SK-N-SH (cell line): Measurements from ENCODE around the gene CCDC68. TPM values are rescaled to one million over a fixed set of nuclear protein-coding genes. Genes with fewer than 3 reads are reported as not detected.

ENCODE experiments used
- CTCF ChIA-PET: fragments of 300-600, 350-600 bp; formaldehyde crosslinking; extraction: SDS; loops from one replicate; lab custom pipeline; 2021; lab: Yijun Ruan, JAX
- POLR2A ChIA-PET: fragments of 350-600 bp; sonication (Branson Sonifier 250); formaldehyde crosslinking; extraction: SDS; loops from one replicate; lab custom pipeline; 2020; ENCODE audit warnings: antibody characterized with exemption, inconsistent platforms; lab: Yijun Ruan, JAX
- DNase-seq: peaks from one replicate; pipeline ENCODE4 v3.0.0; 2012
- H2AFZ ChIP-seq: fragments of 200-600 bp; sonication (generic); 2 replicates; pipeline ENCODE4 v1.8.1; 2016; ENCODE audit warnings: antibody characterized with exemption, mild to moderate bottlenecking, low read depth
- H3F3A ChIP-seq: fragments of 200-600 bp; sonication (generic); replicated peaks from 2 replicates; pipeline ENCODE3; 2016; ENCODE audit warnings: antibody characterized with exemption, mild to moderate bottlenecking; ENCODE audit not compliant: insufficient read depth
- H3K27ac ChIP-seq, 2 experiments: fragments of 200-500 bp in 1 of 2; fragments of 200-600 bp in 1 of 2; sonication (Bioruptor generic) in 1 of 2; sonication (generic), shearing (Covaris generic) in 1 of 2; 2 replicates each; pipeline versions ENCODE4 v1.5.1 to v1.6.1; 2014 to 2016; ENCODE audit warnings: low read depth in 2 of 2, inconsistent platforms in 1 of 2, low read length in 1 of 2, mild to moderate bottlenecking in 1 of 2, mixed read lengths in 1 of 2
- H3K27me3 ChIP-seq: fragments of 200-600 bp; sonication (generic), shearing (Covaris generic); 2 replicates; pipeline ENCODE4 v1.6.1; 2016; ENCODE audit warnings: mixed run types; ENCODE audit not compliant: insufficient read depth
- H3K36me3 ChIP-seq, 2 experiments: fragments of 200-500 bp in 1 of 2; fragments of 200-600 bp in 1 of 2; sonication (Bioruptor generic) in 1 of 2; sonication (generic) in 1 of 2; replicated peaks in 1 of 2; 2 replicates each; pipeline versions ENCODE3 to v1.5.1; 2014 to 2016; ENCODE audit warnings: low read length in 1 of 2, mild to moderate bottlenecking in 1 of 2; ENCODE audit not compliant: insufficient read depth in 2 of 2, control insufficient read depth in 1 of 2
- H3K4me1 ChIP-seq, 2 experiments: fragments of 200-500 bp in 1 of 2; fragments of 200-600 bp in 1 of 2; sonication (Bioruptor generic) in 1 of 2; sonication (generic), shearing (Covaris generic) in 1 of 2; 2 replicates each; pipeline versions ENCODE4 v1.5.1 to v1.6.1; 2014 to 2016; ENCODE audit warnings: low read depth in 1 of 2, low read length in 1 of 2, mixed run types in 1 of 2; ENCODE audit not compliant: insufficient read depth in 2 of 2, control insufficient read depth in 1 of 2
- H3K4me2 ChIP-seq: fragments of 200-600 bp; sonication (generic), shearing (Covaris generic); 2 replicates; pipeline ENCODE4 v1.6.1; 2017; ENCODE audit warnings: mixed run types
- H3K4me3 ChIP-seq, 2 experiments: fragments of 200-500 bp in 1 of 2; fragments of 200-600 bp in 1 of 2; sonication (Bioruptor generic) in 1 of 2; sonication (generic), shearing (Covaris generic) in 1 of 2; 2 replicates each; pipeline versions ENCODE4 v1.5.1 to v1.8.1; 2014 to 2016; ENCODE audit warnings: low read depth in 2 of 2, inconsistent platforms in 1 of 2, low read length in 1 of 2, mild to moderate bottlenecking in 1 of 2, mixed read lengths in 1 of 2, moderate library complexity in 1 of 2
- H3K79me2 ChIP-seq: fragments of 200-600 bp; sonication (generic); 2 replicates; pipeline ENCODE4 v1.8.1; 2017; ENCODE audit warnings: mild to moderate bottlenecking; ENCODE audit not compliant: insufficient read depth
- H3K9ac ChIP-seq: fragments of 200-600 bp; sonication (generic); 2 replicates; pipeline ENCODE4 v1.6.1; 2017; ENCODE audit warnings: mixed run types
- H3K9me2 ChIP-seq: fragments of 200-600 bp; sonication (generic); 2 replicates; pipeline ENCODE4 v1.6.1; 2017; ENCODE audit warnings: mixed run types
- H3K9me3 ChIP-seq: fragments of 200-600 bp; sonication (generic); 2 replicates; pipeline ENCODE4 v1.6.1; 2017; ENCODE audit warnings: mixed run types, mild to moderate bottlenecking, moderate library complexity
- H4K20me1 ChIP-seq: fragments of 200-600 bp; sonication (generic); 2 replicates; pipeline ENCODE4 v1.6.1; 2017; ENCODE audit warnings: mild to moderate bottlenecking, mixed run types; ENCODE audit not compliant: insufficient read depth
- ELF1 ChIP-seq: IDR thresholded peaks from 2 replicates; pipeline ENCODE4 v1.4.0; 2012
- EP300 ChIP-seq, 2 experiments: IDR thresholded peaks; 2 replicates each; pipeline versions ENCODE4 v1.4.0 to v1.6.1; 2012; ENCODE audit warnings: borderline replicate concordance in 1 of 2, low read depth in 1 of 2, low read length in 1 of 2
- EZH2phosphoT487 ChIP-seq: fragments of 200-600 bp; sonication (generic); IDR thresholded peaks from 2 replicates; pipeline ENCODE4 v1.6.1; 2017; ENCODE audit warnings: low read depth, mixed run types, mild to moderate bottlenecking, antibody characterized with exemption, moderate library complexity, borderline replicate concordance
- FOXJ3 ChIP-seq: sonication (generic); formaldehyde crosslinking; IDR thresholded peaks from 2 replicates; pipeline ENCODE4 v1.5.1; 2020; ENCODE audit warnings: mild to moderate bottlenecking, missing genetic modification reagents
- FOXM1 ChIP-seq: IDR thresholded peaks from 2 replicates; pipeline ENCODE4 v1.4.0; 2012; ENCODE audit warnings: low read depth, mild to moderate bottlenecking
- GABPA ChIP-seq: IDR thresholded peaks from 2 replicates; pipeline ENCODE4 v1.4.0; 2012; ENCODE audit warnings: low read depth, mild to moderate bottlenecking
- GATA2 ChIP-seq: sonication (generic); formaldehyde crosslinking; IDR thresholded peaks from 2 replicates; pipeline ENCODE4 v1.5.0; 2020; ENCODE audit warnings: mild to moderate bottlenecking, missing genetic modification reagents
- IRF3 ChIP-seq: fragments of 150-350 bp; IDR thresholded peaks from 2 replicates; pipeline ENCODE4 v1.6.1; 2016; ENCODE audit warnings: mild to moderate bottlenecking, low read depth, low read length
- MEF2A ChIP-seq: IDR thresholded peaks from 2 replicates; pipeline ENCODE4 v1.4.0; 2012; ENCODE audit warnings: low read depth, borderline replicate concordance
- NFIC ChIP-seq: IDR thresholded peaks from 2 replicates; pipeline ENCODE4 v1.4.0; 2012; ENCODE audit warnings: borderline replicate concordance
- NRF1 ChIP-seq: IDR thresholded peaks from 2 replicates; pipeline ENCODE4 v1.6.1; 2012; ENCODE audit warnings: low read depth, mild to moderate bottlenecking, low read length
- PBX3 ChIP-seq: IDR thresholded peaks from 2 replicates; pipeline ENCODE4; 2012
- POLR2AphosphoS5 ChIP-seq: IDR thresholded peaks from 2 replicates; pipeline ENCODE4 v1.6.1; 2012; ENCODE audit warnings: low read depth, low read length
- REST ChIP-seq: IDR thresholded peaks from 2 replicates; pipeline ENCODE4 v1.6.1; 2012; ENCODE audit warnings: mild to moderate bottlenecking, low read depth, low read length, moderate library complexity
- RXRA ChIP-seq: IDR thresholded peaks from 2 replicates; pipeline ENCODE4 v1.4.0; 2012; ENCODE audit warnings: low read depth, mild to moderate bottlenecking, borderline replicate concordance
- SIN3A ChIP-seq: IDR thresholded peaks from 2 replicates; pipeline ENCODE4 v1.6.1; 2012; ENCODE audit warnings: low read depth, mild to moderate bottlenecking, low read length, moderate library complexity, borderline replicate concordance
- TAF1 ChIP-seq: IDR thresholded peaks from 2 replicates; pipeline ENCODE4 v1.6.1; 2012; ENCODE audit warnings: low read depth, mild to moderate bottlenecking, low read length, moderate library complexity, borderline replicate concordance
- TEAD4 ChIP-seq: IDR thresholded peaks from 2 replicates; pipeline ENCODE4 v1.4.0; 2012; ENCODE audit warnings: mild to moderate bottlenecking, borderline replicate concordance; ENCODE audit not compliant: insufficient read depth
- USF1 ChIP-seq: IDR thresholded peaks from 2 replicates; pipeline ENCODE4 v1.4.0; 2012; ENCODE audit warnings: low read depth, borderline replicate concordance
- YY1 ChIP-seq: IDR thresholded peaks from 2 replicates; pipeline ENCODE4 v1.4.0; 2012; ENCODE audit warnings: low read depth, mild to moderate bottlenecking
- ZBTB33 ChIP-seq: IDR thresholded peaks from 2 replicates; pipeline ENCODE4 v1.4.0; 2012; ENCODE audit warnings: low read depth, borderline replicate concordance
- WGBS: methylation state at CpG from one replicate; pipeline ENCODE4 v1.1.6; 2017; ENCODE audit warnings: low lambda C conversion rate; 5-methylcytosine and 5-hydroxymethylcytosine counted together
- polyA plus RNA-seq, 3 experiments: library from polyadenylated mRNA; depleted of rRNA; stranded (reverse); fragments of >200 nt; gene quantifications; 2 replicates each; pipeline ENCODE4 v1.2.3, GENCODE V29; 2012

CCDC68 gene
- polyA plus RNA-seq, 1 of the 3 experiments (the other 2 are of a cell fraction) = not detected

- TF ChIP-seq REST (no peak), ZBTB33 (no peak), GABPA (no peak)
Observed at GRCh38 chr18:54871231-54871630, 88.0 kb downstream of the CCDC68 start (continued).

GRCh38 chr18:54867131-54867530 lies 92.1 kb downstream of the CCDC68 start:
- H3K27ac ChIP-seq = no peak overlapping the region
- H3K79me2 ChIP-seq = no peaks in the 10 kb centered on the region
- no peaks in the 10 kb centered on the region for H3K36me3 ChIP-seq
- H3K9me2 ChIP-seq = no peaks in the 10 kb centered on the region
- TF ChIP-seq GATA2 (CRISPR knock-in tag) = no peak
- no peak for TF ChIP-seq USF1
- no peak for TF ChIP-seq EZH2phosphoT487
- TF ChIP-seq MEF2A = no peak
- TF ChIP-seq RXRA = no peak
- no peak for TF ChIP-seq PBX3
- TF ChIP-seq NFIC = no peak
- no peak for TF ChIP-seq EP300 (IDR thresholded peaks at IDR 0.05; ENCODE audit: borderline replicate concordance in 1 of 2, low read depth in 1 of 2, low read length in 1 of 2)
- no peak for TF ChIP-seq TAF1
- TF ChIP-seq POLR2AphosphoS5 = no peak
- no peak for TF ChIP-seq FOXM1
- no peak for TF ChIP-seq ELF1
- no peak for TF ChIP-seq TEAD4
- TF ChIP-seq IRF3 = no peak
- TF ChIP-seq FOXJ3 (CRISPR knock-in tag) = no peak
- no peak for TF ChIP-seq NRF1
- no peak for TF ChIP-seq ZBTB33
- TF ChIP-seq YY1 = no peak
- TF ChIP-seq SIN3A = no peak
- TF ChIP-seq, all 33 proteins: peak for 0
- DNase-seq = no peak
- Histone ChIP-seq H3K9me3 (no peaks in the 10 kb centered on the region), H3K9ac (no peak overlapping the region), H4K20me1 (no peaks in the 10 kb centered on the region), H3K4me1 (no peaks in the 10 kb centered on the region; a peak in 1 of 4 replicates), H3K4me2 (no peak overlapping the region), H3K27me3 (no peaks in the 10 kb centered on the region), H3K4me3 (no peak overlapping the region), H2AFZ (no peak overlapping the region), H3F3A (no peaks in the 10 kb centered on the region)
- WGBS = 88% methylated on average over 5 of the region's 5 CpGs
- ChIA-PET CTCF (interaction anchor here (0.6 kb wide), 1 partner anchor 38 kb away, joined by 3 read pairs; no protein-coding TSS in a partner anchor), POLR2A (no interaction called here)
